K562 (cell line): Measurements from ENCODE around the gene ENG. TPM values are rescaled to one million over a fixed set of nuclear protein-coding genes. Genes with fewer than 3 reads are reported as not detected.

ENCODE experiments used
- NR2C1 ChIP-seq, 2 experiments: fragments of 450-650 bp; IDR thresholded peaks; 2 replicates each; pipeline ENCODE4 v1.6.1; 2017; ENCODE audit warnings: mild to moderate bottlenecking in 2 of 2, antibody characterized with exemption in 1 of 2, inconsistent platforms in 1 of 2, missing compliant biosample characterization in 1 of 2, missing genetic modification characterization in 1 of 2
- PKNOX1 ChIP-seq: fragments of 450-650 bp; IDR thresholded peaks from 2 replicates; pipeline ENCODE4 v1.6.1; 2016
- RHOXF2B ChIP-seq: fragments of 250-450 bp; sonication (Bioruptor Pico); conservative IDR thresholded peaks from 2 replicates; pipeline ENCODE4 v1.5.1; 2021
- VEZF1 ChIP-seq: fragments of 200-800 bp; sonication (Bioruptor generic); IDR thresholded peaks from 2 replicates; pipeline ENCODE4 v1.6.1; 2017; ENCODE audit warnings: missing genetic modification characterization, missing compliant biosample characterization
- ZBTB11 ChIP-seq, 3 experiments: fragments of 200-800 bp in 1 of 3; fragments of 250-450 bp in 1 of 3; fragments of 450-650 bp in 1 of 3; sonication (Bioruptor Pico) in 1 of 3; sonication (Bioruptor generic) in 1 of 3; formaldehyde crosslinking in 1 of 3; IDR thresholded peaks; 2 replicates each; pipeline versions ENCODE4 v1.6.1 to v1.8.0; 2016 to 2022; ENCODE audit warnings: mild to moderate bottlenecking in 2 of 3, missing genetic modification characterization in 2 of 3, missing compliant biosample characterization in 1 of 3, moderate library complexity in 1 of 3
- ZBTB7A ChIP-seq: IDR thresholded peaks from 2 replicates; pipeline ENCODE4 v1.6.1; 2011; ENCODE audit warnings: low read depth, mild to moderate bottlenecking, low read length, moderate library complexity, borderline replicate concordance; ENCODE audit not compliant: control insufficient read depth
- polyA plus RNA-seq, 8 experiments: library from polyadenylated mRNA; depleted of rRNA in 4 of 8; stranded (reverse) in 5 of 8; unstranded in 3 of 8; fragments of >200 nt; fragmentation: Nextera tagmentation in 2 of 8; fragmentation: Illumina TruSeq in 1 of 8; extraction: Ambion mirVana in 2 of 8; extraction: Trizol in 1 of 8; gene quantifications; 2 replicates each; pipeline versions ENCODE4 v1.2.1 to v1.2.3, GENCODE V29; 2011 to 2014; ENCODE audit warnings: inconsistent platforms in 1 of 8, missing spikeins in 1 of 8
- total RNA-seq, 7 experiments: library from RNA; depleted of rRNA in 6 of 7; stranded (reverse); fragments of >200 nt in 6 of 7; fragmentation: Illumina TruSeq in 2 of 7; extraction: Trizol in 2 of 7; gene quantifications; 2 replicates each; pipeline versions ENCODE4 v1.2.1 to v1.2.3, GENCODE V29; 2011 to 2021; ENCODE audit warnings: low replicate concordance in 1 of 7

The ENG gene
- total and polyA plus RNA-seq, 9 of the 15 experiments (the other 6 are each of a cell fraction or from before 2014, with no cell fraction given): 0.04 to 0.40 (median 0.14) TPM; not detected in 1

GRCh38 chr9:127897193-127897692 is 42.8 kb upstream of the ENG start (continued):
- TF ChIP-seq VEZF1 (CRISPR knock-in tag) (peak; percentile 73), PKNOX1 (peak; percentile 32; the same call in 1 of the 2 replicates), ZBTB7A (peak; percentile 74; the same call in 1 of the 2 replicates), NR2C1 (IDR thresholded peaks at IDR 0.05) (peak; percentile 60), NR2C1 (tag; IDR thresholded peaks at IDR 0.05) (peak; percentile 69), RHOXF2B (CRISPR knock-in tag) (no peak), ZBTB11 (CRISPR knock-in tag; IDR thresholded peaks at IDR 0.05) (no peak)
